ENCODE data around the gene COPRS.

DNA sequence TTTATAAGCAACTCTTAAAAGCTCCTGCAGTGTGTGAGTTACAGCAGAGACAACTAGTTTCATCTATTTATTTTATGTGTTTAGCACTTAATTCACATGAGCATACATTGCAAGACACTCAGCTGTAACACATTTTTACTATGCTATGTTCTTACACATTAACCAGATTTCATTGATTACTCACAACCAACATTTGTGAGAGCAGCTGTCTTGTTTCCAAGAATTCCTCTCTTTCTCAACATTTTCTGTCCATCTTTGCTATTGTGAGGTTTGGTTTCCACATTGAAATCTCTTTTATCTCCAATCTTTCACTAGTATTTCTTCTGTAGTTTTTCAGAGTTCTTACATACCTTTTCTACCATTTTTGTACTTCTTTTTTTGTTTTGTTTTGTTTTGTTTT lies 51.2 kb downstream of the COPRS start:
- no peak for TF ChIP-seq CTCF (IDR thresholded peaks at IDR 0.05)
- no peak for TF ChIP-seq POLR2A (IDR thresholded peaks at IDR 0.05)
